ENCODE results near the gene TMEM237.

GRCh38 chr2:201674298-201674697, 31.0 kb upstream of the TMEM237 start:
- TF ChIP-seq, protein P1, sequence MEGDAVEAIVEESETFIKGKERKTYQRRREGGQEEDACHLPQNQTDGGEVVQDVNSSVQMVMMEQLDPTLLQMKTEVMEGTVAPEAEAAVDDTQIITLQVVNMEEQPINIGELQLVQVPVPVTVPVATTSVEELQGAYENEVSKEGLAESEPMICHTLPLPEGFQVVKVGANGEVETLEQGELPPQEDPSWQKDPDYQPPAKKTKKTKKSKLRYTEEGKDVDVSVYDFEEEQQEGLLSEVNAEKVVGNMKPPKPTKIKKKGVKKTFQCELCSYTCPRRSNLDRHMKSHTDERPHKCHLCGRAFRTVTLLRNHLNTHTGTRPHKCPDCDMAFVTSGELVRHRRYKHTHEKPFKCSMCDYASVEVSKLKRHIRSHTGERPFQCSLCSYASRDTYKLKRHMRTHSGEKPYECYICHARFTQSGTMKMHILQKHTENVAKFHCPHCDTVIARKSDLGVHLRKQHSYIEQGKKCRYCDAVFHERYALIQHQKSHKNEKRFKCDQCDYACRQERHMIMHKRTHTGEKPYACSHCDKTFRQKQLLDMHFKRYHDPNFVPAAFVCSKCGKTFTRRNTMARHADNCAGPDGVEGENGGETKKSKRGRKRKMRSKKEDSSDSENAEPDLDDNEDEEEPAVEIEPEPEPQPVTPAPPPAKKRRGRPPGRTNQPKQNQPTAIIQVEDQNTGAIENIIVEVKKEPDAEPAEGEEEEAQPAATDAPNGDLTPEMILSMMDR (IDR thresholded peaks at IDR 0.05), result no peak
- TF ChIP-seq EZH2 (IDR thresholded peaks at IDR 0.05) (no peak), EZH2phosphoT487 (IDR thresholded peaks at IDR 0.05) (no peak)

Measured in neural progenitor cell (in vitro differentiated cells).